ENCODE results near the gene DDX42. TPM values are rescaled to one million over a fixed set of nuclear protein-coding genes. Genes with fewer than 3 reads are reported as not detected.
A peak's percentile ranks its signal among the peaks of the same experiment; 100 is the strongest.

The DDX42 gene
- total and polyA plus RNA-seq, 10 donors = 45.0 to 136 (median 116) TPM

- H3K4me3 ChIP-seq = no peak overlapping the region
- TF ChIP-seq CTCF (IDR thresholded peaks at IDR 0.05 in 8 of 11, conservative IDR thresholded peaks at IDR 0.05 in 3 of 11) (no peak), POLR2A (IDR thresholded peaks at IDR 0.05) (no peak), POLR2AphosphoS5 (IDR thresholded peaks at IDR 0.05) (peak in 1 of 3 donors; percentile 49)
- no peaks in the 10 kb centered on the region for H3K27me3 ChIP-seq (replicated peaks in 1 of 7)
- intact Hi-C loops (cut with DNase I; ENCODE audit: low total_unique reads) = no loop called here
- H3K27ac ChIP-seq = peak overlapping the region in 4 of 8 donors; percentile 38 to 72 (median 46)
- H3K9me3 ChIP-seq = no peaks in the 10 kb centered on the region
- WGBS, 5 donors = 91 to 97% (median 94%) methylated on average over 5 of the region's 5 CpGs
- peaks cover 22 to 92% (median 52%) of the 10 kb centered on the region in 6 donors for H3K4me1 ChIP-seq
- no peak for DNase-seq
- peaks cover 7 to 85% (median 76%) of the 10 kb centered on the region in 6 donors for H3K36me3 ChIP-seq
Observed at GRCh38 chr17:63832014-63832413, 58.0 kb downstream of the DDX42 start.

GRCh38 chr17:63832455-63832854 lies 58.5 kb downstream of the DDX42 start:
- H3K27me3 ChIP-seq (replicated peaks in 1 of 7) = no peaks in the 10 kb centered on the region
- no peaks in the 10 kb centered on the region for H3K9me3 ChIP-seq
- intact Hi-C loops (cut with DNase I; ENCODE audit: low total_unique reads) = no loop called here
- TF ChIP-seq POLR2AphosphoS5 (IDR thresholded peaks at IDR 0.05) (no peak), POLR2A (IDR thresholded peaks at IDR 0.05) (no peak), CTCF (IDR thresholded peaks at IDR 0.05 in 8 of 11, conservative IDR thresholded peaks at IDR 0.05 in 3 of 11) (no peak)
- H3K4me1 ChIP-seq = peaks cover 22 to 96% (median 54%) of the 10 kb centered on the region in 6 donors
- peaks cover 7 to 90% (median 81%) of the 10 kb centered on the region in 6 donors for H3K36me3 ChIP-seq
- no peak overlapping the region for H3K4me3 ChIP-seq
- 84 to 93% (median 87%) methylated on average over 2 of the region's 2 CpGs for WGBS, 5 donors
- DNase-seq = no peak
- peak overlapping the region in 3 of 8 donors; percentile 44 to 72 (median 49) for H3K27ac ChIP-seq

GRCh38 chr17:63833026-63833740 lies 59.2 kb downstream of the DDX42 start:
- 84 to 89% (median 86%) methylated on average over 14 of the region's 14 CpGs for WGBS, 5 donors
- DNase-seq = no peak
- Histone ChIP-seq H3K36me3 (peaks cover 7 to 97% (median 81%) of the 10 kb centered on the region in 6 donors), H3K27me3 (replicated peaks in 1 of 7) (no peaks in the 10 kb centered on the region), H3K4me3 (no peak overlapping the region), H3K27ac (peak overlapping the region in 1 of 8 donors; percentile 72), H3K9me3 (no peaks in the 10 kb centered on the region), H3K4me1 (peaks cover 22 to 97% (median 57%) of the 10 kb centered on the region in 6 donors)
- intact Hi-C loops (cut with DNase I; ENCODE audit: low total_unique reads) = no loop called here
- TF ChIP-seq POLR2AphosphoS5 (IDR thresholded peaks at IDR 0.05) = peak in 2 of 3 donors; percentile 28 to 44
- TF ChIP-seq CTCF (IDR thresholded peaks at IDR 0.05 in 8 of 11, conservative IDR thresholded peaks at IDR 0.05 in 3 of 11) = no peak

GRCh38 chr17:63833741-63834373 lies 59.9 kb downstream of the DDX42 start:
- Histone ChIP-seq H3K9me3 (no peaks in the 10 kb centered on the region), H3K27me3 (replicated peaks in 1 of 7) (no peaks in the 10 kb centered on the region), H3K36me3 (peaks cover 7 to 96% (median 81%) of the 10 kb centered on the region in 6 donors), H3K27ac (peak overlapping the region in 3 of 8 donors; percentile 42 to 72 (median 59)), H3K4me3 (no peak overlapping the region), H3K4me1 (peaks cover 22 to 97% (median 57%) of the 10 kb centered on the region in 6 donors)
- 89 to 94% (median 92%) methylated on average over 15 of the region's 15 CpGs for WGBS, 5 donors
- intact Hi-C loops (cut with DNase I; ENCODE audit: low total_unique reads) = no loop called here
- TF ChIP-seq POLR2A (IDR thresholded peaks at IDR 0.05) = no peak
- TF ChIP-seq POLR2AphosphoS5 (IDR thresholded peaks at IDR 0.05) = peak; percentile 2 to 58 (median 18)
- TF ChIP-seq CTCF (IDR thresholded peaks at IDR 0.05 in 8 of 11, conservative IDR thresholded peaks at IDR 0.05 in 3 of 11) = no peak
- DNase-seq = no peak

Measured in spleen (tissue), 11 donors.